HCT116 (cell line): ENCODE measurements around the gene ARPC4. TPM values are rescaled to one million over a fixed set of nuclear protein-coding genes. Genes with fewer than 3 reads are reported as not detected.

Experiments used
- ATAC-seq: fragments of 200-7000 bp; cut with Tn5 transposase; 2 replicates; pipeline ENCODE4 v1.9.1; 2020; ENCODE audit warnings: mild to moderate bottlenecking, moderate library complexity
- BruUV-seq: library from RNA; stranded (reverse); fragments of 400-500 nt; replicated peaks from 2 replicates; lab custom pipeline; 2021; lab: Mats Ljungman, UMichigan
- CTCF ChIA-PET: fragments of 300-600 bp; sonication (Branson Sonifier 250); formaldehyde crosslinking; loops from one replicate; lab custom pipeline; 2021; ENCODE audit warnings: antibody characterized with exemption; lab: Charles Lee
- POLR2A ChIA-PET: fragments of 300-600, 350-600 bp; sonication (Branson Sonifier 250); formaldehyde crosslinking; loops from one replicate; lab custom pipeline; 2021; ENCODE audit warnings: antibody characterized with exemption; lab: Charles Lee
- RAD21 ChIA-PET, 2 experiments: fragments of 300-600 bp; sonication (Branson Sonifier 250); formaldehyde crosslinking; loops; one replicate each; lab custom pipeline; 2023; ENCODE audit warnings: low total read pairs in 2 of 2; ENCODE audit not compliant: uncharacterized antibody in 2 of 2, unreplicated experiment in 2 of 2, low non-redundant PET in 1 of 2; lab: Charles Lee
- DNase-seq: peaks from one replicate; pipeline ENCODE4 v3.0.0-alpha.2; 2010; ENCODE audit warnings: low read depth, low spot score
- H2AFZ ChIP-seq: fragments of 200-600 bp; shearing (Covaris generic), sonication (generic); 2 replicates; pipeline ENCODE4 v1.6.1; 2017; ENCODE audit warnings: low read depth, mixed run types, mixed read lengths, antibody characterized with exemption, low read length; ENCODE audit not compliant: poor library complexity, severe bottlenecking
- H3K27ac ChIP-seq: 2 replicates; pipeline ENCODE4 v1.5.1; 2012; ENCODE audit warnings: low read depth, low read length
- H3K27me3 ChIP-seq: fragments of 200-600 bp; sonication (generic); 2 replicates; pipeline ENCODE4 v1.6.1; 2016; ENCODE audit warnings: mixed run types, low read length, mixed read lengths; ENCODE audit not compliant: insufficient read depth
- H3K36me3 ChIP-seq, 2 experiments: fragments of 200-500 bp in 1 of 2; fragments of 200-600 bp in 1 of 2; sonication (Bioruptor generic) in 1 of 2; sonication (generic) in 1 of 2; 2 replicates each; pipeline versions ENCODE4 v1.5.1 to v1.6.1; 2014 to 2016; ENCODE audit warnings: low read length in 2 of 2, inconsistent platforms in 1 of 2, mixed read lengths in 1 of 2, mixed run types in 1 of 2; ENCODE audit not compliant: insufficient read depth in 2 of 2, control insufficient read depth in 1 of 2
- H3K4me1 ChIP-seq, 2 experiments: fragments of 200-600 bp in 1 of 2; sonication (generic) in 1 of 2; 2 replicates each; pipeline versions ENCODE4 v1.5.1 to v1.6.1; 2012 to 2017; ENCODE audit warnings: low read length in 2 of 2, inconsistent platforms in 1 of 2, mild to moderate bottlenecking in 1 of 2, mixed read lengths in 1 of 2, mixed run types in 1 of 2, moderate library complexity in 1 of 2; ENCODE audit not compliant: insufficient read depth in 2 of 2, control insufficient read depth in 1 of 2
- H3K4me2 ChIP-seq: fragments of 200-600 bp; sonication (generic); 2 replicates; pipeline ENCODE4 v1.6.1; 2017; ENCODE audit warnings: mixed run types, low read length, mixed read lengths
- H3K4me3 ChIP-seq, 2 experiments: fragments of 200-600 bp in 1 of 2; sonication (generic) in 1 of 2; replicated peaks in 1 of 2; 2 replicates each; pipeline ENCODE4 v1.5.1; 2011 to 2016; ENCODE audit warnings: low read length in 2 of 2, control low read depth in 1 of 2, low read depth in 1 of 2, mild to moderate bottlenecking in 1 of 2, mixed read lengths in 1 of 2, mixed run types in 1 of 2
- H3K79me2 ChIP-seq: fragments of 200-600 bp; sonication (generic); 2 replicates; pipeline ENCODE4 v1.6.1; 2017; ENCODE audit warnings: mild to moderate bottlenecking, mixed run types, low read length, moderate library complexity, mixed read lengths; ENCODE audit not compliant: insufficient read depth
- H3K9ac ChIP-seq: fragments of 200-600 bp; sonication (generic); 2 replicates; pipeline ENCODE4 v1.6.1; 2016; ENCODE audit warnings: low read length, mixed read lengths
- H3K9me2 ChIP-seq: fragments of 200-600 bp; sonication (generic), shearing (Covaris generic); 2 replicates; pipeline ENCODE4 v1.6.1; 2017; ENCODE audit warnings: mixed run types, mild to moderate bottlenecking, moderate library complexity; ENCODE audit not compliant: insufficient read depth
- H3K9me3 ChIP-seq, 2 experiments: fragments of 200-500 bp in 1 of 2; fragments of 200-600 bp in 1 of 2; sonication (Bioruptor generic) in 1 of 2; sonication (generic) in 1 of 2; 2 replicates each; pipeline ENCODE4 v1.6.1; 2014 to 2017; ENCODE audit warnings: low read length in 2 of 2, mixed read lengths in 2 of 2, inconsistent platforms in 1 of 2, low read depth in 1 of 2, mild to moderate bottlenecking in 1 of 2, mixed run types in 1 of 2, moderate library complexity in 1 of 2; ENCODE audit not compliant: control insufficient read depth in 1 of 2, insufficient read depth in 1 of 2
- H4K20me1 ChIP-seq: fragments of 200-600 bp; sonication (generic), shearing (Covaris generic); 2 replicates; pipeline ENCODE4 v1.6.1; 2017; ENCODE audit warnings: mixed run types, mild to moderate bottlenecking, moderate library complexity; ENCODE audit not compliant: insufficient read depth
- CEBPB ChIP-seq: IDR thresholded peaks from 2 replicates; pipeline ENCODE4 v1.6.1; 2012; ENCODE audit warnings: low read depth
- EZH2 ChIP-seq: fragments of 200-600 bp; sonication (generic); IDR thresholded peaks from 2 replicates; pipeline ENCODE4 v1.6.1; 2017; ENCODE audit warnings: antibody characterized with exemption, mixed run types
- EZH2phosphoT487 ChIP-seq: fragments of 200-600 bp; IDR thresholded peaks from 2 replicates; pipeline ENCODE4 v1.6.1; 2018; ENCODE audit warnings: antibody characterized with exemption, borderline replicate concordance
- FOSL1 ChIP-seq: IDR thresholded peaks from 2 replicates; pipeline ENCODE4 v1.6.1; 2012; ENCODE audit warnings: low read depth
- JUND ChIP-seq: IDR thresholded peaks from 2 replicates; pipeline ENCODE4 v1.6.1; 2012
- MAX ChIP-seq: IDR thresholded peaks from 2 replicates; pipeline ENCODE4 v1.6.1; 2012
- POLR2AphosphoS5 ChIP-seq: IDR thresholded peaks from 2 replicates; pipeline ENCODE4 v1.6.1; 2011; ENCODE audit warnings: mild to moderate bottlenecking, low read depth, low read length, moderate library complexity
- RAD21 ChIP-seq: IDR thresholded peaks from 2 replicates; pipeline ENCODE4 v1.6.1; 2012; ENCODE audit warnings: low read depth, mild to moderate bottlenecking
- SP1 ChIP-seq: IDR thresholded peaks from 2 replicates; pipeline ENCODE4 v1.6.1; 2012; ENCODE audit warnings: low read depth
- SRF ChIP-seq: IDR thresholded peaks from 2 replicates; pipeline ENCODE4 v1.6.1; 2012; ENCODE audit warnings: low read depth
- TCF7L2 ChIP-seq: IDR thresholded peaks from 2 replicates; pipeline ENCODE4 v1.7.0; 2011; ENCODE audit warnings: borderline replicate concordance, inconsistent platforms; ENCODE audit not compliant: insufficient read depth, insufficient read length; ENCODE audit errors: extremely low read depth
- ZFX ChIP-seq: fragments of 450-650 bp; IDR thresholded peaks from 2 replicates; pipeline ENCODE4 v1.6.1; 2017
- ZNF274 ChIP-seq: fragments of 200-500 bp; sonication (Bioruptor generic); IDR thresholded peaks from 2 replicates; pipeline ENCODE4 v1.6.1; 2014; ENCODE audit warnings: mild to moderate bottlenecking, low read depth, low read length, inconsistent platforms
- intact Hi-C: fragments of 100-400 bp; cut with micrococcal nuclease; formaldehyde crosslinking; loops from 2 replicates; pipeline ENCODE4 v1.10.0; 2022
- total RNA-seq: library from RNA; stranded (reverse); gene quantifications from one replicate; pipeline ENCODE4 v1.2.1, GENCODE V29; 2021; ENCODE audit not compliant: unreplicated experiment

Gene ARPC4
- total RNA-seq, 1 experiment from 2014 or later, result 110 TPM

- no TSS peak for BruUV-seq
- Histone ChIP-seq H3K79me2 (no peaks in the 10 kb centered on the region), H2AFZ (no peak overlapping the region), H3K4me3 (no peak overlapping the region), H3K9ac (no peak overlapping the region), H3K4me2 (no peak overlapping the region), H4K20me1 (no peaks in the 10 kb centered on the region), H3K4me1 (no peaks in the 10 kb centered on the region), H3K27me3 (no peaks in the 10 kb centered on the region), H3K36me3 (peaks cover 12 to 13% of the 10 kb centered on the region in 2 experiments; a peak in 2 of 4 replicates), H3K9me2 (no peaks in the 10 kb centered on the region), H3K27ac (no peak overlapping the region), H3K9me3 (no peaks in the 10 kb centered on the region)
- POLR2A ChIA-PET, result no interaction called here
- DNase-seq (no peak), ATAC-seq (no peak)
- TF ChIP-seq CEBPB, result no peak
- CTCF ChIA-PET, result interaction anchor here (1.1 kb wide), 1 partner anchor 23 kb away, joined by 5 read pairs; no protein-coding TSS in a partner anchor
- intact Hi-C loops, result no loop called here
- RAD21 ChIA-PET, result interaction anchor here in 1 of 2 experiments (0.6 kb wide), 1 partner anchor 1491 kb away, joined by 5 read pairs; no protein-coding TSS in a partner anchor
Observed at GRCh38 chr3:9831253-9831652, 38.4 kb downstream of the ARPC4 start.

- CTCF ChIA-PET, result no interaction called here
Observed at GRCh38 chr3:9833078-9833477, 40.2 kb downstream of the ARPC4 start.

More at GRCh38 chr3:9833078-9833477, 40.2 kb downstream of the ARPC4 start:
- Histone ChIP-seq H3K4me2 (no peak overlapping the region), H3K4me3 (no peak overlapping the region), H4K20me1 (no peaks in the 10 kb centered on the region), H3K4me1 (no peaks in the 10 kb centered on the region), H3K9ac (no peak overlapping the region), H3K9me3 (no peaks in the 10 kb centered on the region), H3K36me3 (peaks cover 8 to 12% of the 10 kb centered on the region in 2 experiments; a peak in 2 of 4 replicates), H3K27ac (no peak overlapping the region), H3K79me2 (no peaks in the 10 kb centered on the region), H2AFZ (no peak overlapping the region), H3K27me3 (no peaks in the 10 kb centered on the region), H3K9me2 (no peaks in the 10 kb centered on the region)
- intact Hi-C loops, result no loop called here
- ATAC-seq (no peak), DNase-seq (no peak)
- ChIA-PET RAD21 (no interaction called here), POLR2A (no interaction called here)
- TF ChIP-seq JUND (no peak), POLR2AphosphoS5 (no peak), MAX (no peak), SRF (no peak), EZH2phosphoT487 (no peak), RAD21 (no peak), TCF7L2 (no peak), ZNF274 (no peak), EZH2 (no peak), ZFX (no peak), SP1 (no peak), FOSL1 (no peak)
- no TSS peak for BruUV-seq
